Left renal pelvis (tissue), 4 donors: ENCODE measurements around the gene TMEM18. TPM values are rescaled to one million over a fixed set of nuclear protein-coding genes. Genes with fewer than 3 reads are reported as not detected.

Experiments used
- DNase-seq, 4 donors: peaks; one replicate each; pipeline ENCODE4 v3.0.0-alpha.2; 2013; ENCODE audit warnings: low read depth in 4 of 4, low spot score in 3 of 4
- polyA plus RNA-seq, 4 donors: library from polyadenylated mRNA; unstranded; fragments of 120-200 nt; gene quantifications; one replicate each; pipeline ENCODE4 v1.2.1, GENCODE V29; 2013; ENCODE audit not compliant: insufficient read length in 4 of 4

TMEM18 gene
- polyA plus RNA-seq, 4 donors = 50.1 to 60.8 (median 56.5) TPM

- DNase-seq = no peak
Observed at GRCh38 chr2:653645-654425, 23.4 kb downstream of the TMEM18 start.

DNA sequence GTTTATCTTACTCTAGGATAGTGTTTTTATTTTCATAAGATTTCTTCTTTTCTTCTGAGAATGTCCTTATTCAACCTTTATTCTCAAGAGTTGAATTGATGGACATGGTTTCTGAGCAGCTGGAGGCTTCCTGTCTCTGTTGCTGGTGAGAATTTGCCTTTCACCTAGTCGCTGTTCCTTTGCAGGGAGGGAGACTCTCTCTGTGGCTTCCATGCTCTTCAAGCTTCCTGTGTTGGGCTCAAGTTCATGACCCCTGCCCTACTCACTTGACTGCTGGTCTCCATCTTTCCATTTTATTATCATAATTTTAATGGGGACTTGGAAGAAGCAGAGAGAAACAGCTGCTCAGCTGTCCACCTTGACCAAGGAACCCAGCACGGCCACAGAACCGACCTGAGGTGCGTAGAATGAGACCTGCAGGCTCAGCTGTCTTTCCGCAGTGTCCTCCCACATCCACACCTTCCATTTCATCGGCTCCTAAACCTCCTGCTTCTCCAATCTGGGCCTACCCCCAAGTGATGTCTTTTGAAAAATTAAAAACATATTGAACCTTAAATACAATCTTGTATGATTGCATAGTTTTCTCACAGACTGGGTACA is 24.2 kb downstream of the TMEM18 start:
- no peak for DNase-seq

- DNase-seq = no peak
Observed at GRCh38 chr2:651951-652373, 25.2 kb downstream of the TMEM18 start.

DNA sequence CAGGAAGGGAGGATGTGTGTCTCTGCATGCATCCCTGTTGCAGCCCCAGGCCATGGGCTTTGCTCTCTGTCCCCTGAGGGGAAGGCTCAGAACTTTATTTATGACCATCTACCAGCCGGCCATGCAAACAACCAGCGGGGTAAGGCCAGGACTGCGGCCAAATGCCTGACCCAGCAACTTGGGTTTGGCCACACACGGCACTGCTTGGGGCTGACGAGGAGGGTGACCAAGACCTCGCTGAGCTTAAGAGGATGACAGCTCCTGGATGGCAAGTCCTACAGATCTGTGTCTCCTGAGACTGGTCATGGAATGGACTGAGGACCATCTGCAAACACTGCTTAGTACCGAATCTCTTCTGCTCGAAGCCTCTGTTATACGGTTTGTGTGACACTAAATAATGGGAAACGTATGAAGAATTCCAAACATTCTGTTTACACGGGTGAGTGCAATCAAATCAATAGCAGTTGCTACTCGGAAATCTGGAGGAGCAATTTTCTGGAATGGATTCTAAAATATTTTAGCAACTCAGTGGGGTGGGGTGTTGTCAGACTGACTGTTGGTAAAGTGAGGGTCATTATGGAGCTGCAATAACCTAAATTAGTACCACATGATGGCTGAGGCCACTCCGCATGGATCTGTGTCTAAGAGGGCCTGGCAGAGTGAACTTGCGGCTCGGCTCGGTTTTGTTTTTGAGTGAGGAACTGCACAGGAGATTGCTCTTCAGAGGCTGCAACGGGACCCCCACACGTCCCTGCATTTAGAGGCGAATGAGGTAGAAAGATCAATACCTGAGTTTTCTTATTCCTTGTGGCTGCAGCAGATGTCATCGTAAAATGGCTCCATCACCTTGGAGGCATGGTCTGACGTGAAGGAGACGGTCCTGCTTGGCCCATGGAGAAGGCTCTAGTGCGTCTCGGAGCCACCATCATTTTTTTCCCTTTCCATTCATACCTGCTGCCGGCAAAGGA is 26.6 kb downstream of the TMEM18 start:
- no peak for DNase-seq

- DNase-seq = no peak
Observed at GRCh38 chr2:649426-650342, 27.5 kb downstream of the TMEM18 start.

DNA sequence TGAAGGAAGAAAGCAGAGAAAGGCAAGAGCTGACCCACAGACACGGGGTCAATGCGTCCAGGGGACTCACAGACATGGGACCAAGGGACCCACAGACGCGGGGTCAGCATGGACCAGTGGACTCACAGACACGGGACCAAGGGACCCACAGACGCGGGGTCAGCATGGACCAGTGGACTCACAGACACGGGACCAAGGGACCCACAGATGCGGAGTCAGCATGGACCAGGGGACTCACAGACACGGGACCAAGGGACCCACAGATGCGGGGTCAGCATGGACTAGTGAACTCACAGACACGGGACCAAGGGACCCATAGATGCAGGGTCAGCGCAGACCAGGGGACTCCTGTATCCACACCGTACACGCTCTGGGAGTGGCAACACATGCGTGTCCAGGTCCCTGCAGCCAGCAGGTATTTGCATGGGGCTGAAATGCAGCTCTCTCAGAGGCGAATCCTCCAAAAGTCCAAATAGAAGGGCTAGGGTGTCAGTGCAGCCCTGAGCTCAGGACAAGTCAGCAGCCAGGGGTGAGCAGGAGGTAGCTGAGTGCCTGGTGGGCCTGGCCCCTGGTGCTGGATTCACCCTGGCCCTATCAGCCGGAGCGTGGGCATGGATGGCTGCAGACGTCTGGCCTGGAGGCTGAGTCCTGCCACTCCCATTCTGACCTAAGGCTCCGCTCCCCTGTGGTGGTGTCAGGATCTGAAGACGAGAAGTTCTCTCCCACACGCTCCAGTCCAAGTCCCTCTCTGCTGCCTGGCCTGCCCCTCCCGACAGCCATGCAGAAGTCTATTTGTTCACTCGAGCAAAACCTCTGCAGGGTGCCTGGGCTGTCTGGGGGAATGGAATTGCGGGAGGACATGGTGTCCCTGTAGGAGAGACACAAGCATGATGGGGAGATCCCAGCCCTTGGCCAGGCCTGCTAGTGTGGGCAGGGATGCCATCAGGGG is 28.5 kb downstream of the TMEM18 start:
- DNase-seq = no peak

DNA sequence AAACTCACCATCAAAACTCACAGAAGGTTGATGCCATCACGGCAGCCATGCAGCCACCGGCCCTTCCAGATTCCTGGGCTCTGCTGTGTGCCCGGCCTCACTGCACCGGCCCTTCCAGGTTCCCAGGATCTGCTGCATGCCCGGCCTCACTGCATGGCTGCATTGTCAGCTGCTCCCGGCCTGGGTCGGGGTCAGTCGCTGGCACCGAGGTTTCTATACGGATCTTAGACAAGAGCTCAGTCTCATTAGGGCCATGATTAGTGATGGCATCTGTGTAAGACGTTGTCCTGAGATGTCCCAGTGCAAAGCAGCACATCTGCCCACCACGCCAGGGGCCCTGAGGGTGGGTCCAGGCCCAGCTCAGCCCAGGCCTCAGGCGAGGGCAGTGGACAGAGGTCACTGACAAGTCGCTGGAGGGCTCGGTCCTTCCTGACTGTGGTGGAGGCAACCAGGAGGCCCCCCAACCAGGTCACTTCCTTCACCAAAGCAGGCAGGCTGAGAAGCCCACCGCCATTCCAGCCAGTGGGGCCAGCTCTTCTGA is 29.4 kb downstream of the TMEM18 start:
- DNase-seq = no peak

- no peak for DNase-seq
Observed at GRCh38 chr2:647003-647560, 30.1 kb downstream of the TMEM18 start.

- no peak for DNase-seq
Observed at GRCh38 chr2:644871-645270, 32.3 kb downstream of the TMEM18 start.

DNA sequence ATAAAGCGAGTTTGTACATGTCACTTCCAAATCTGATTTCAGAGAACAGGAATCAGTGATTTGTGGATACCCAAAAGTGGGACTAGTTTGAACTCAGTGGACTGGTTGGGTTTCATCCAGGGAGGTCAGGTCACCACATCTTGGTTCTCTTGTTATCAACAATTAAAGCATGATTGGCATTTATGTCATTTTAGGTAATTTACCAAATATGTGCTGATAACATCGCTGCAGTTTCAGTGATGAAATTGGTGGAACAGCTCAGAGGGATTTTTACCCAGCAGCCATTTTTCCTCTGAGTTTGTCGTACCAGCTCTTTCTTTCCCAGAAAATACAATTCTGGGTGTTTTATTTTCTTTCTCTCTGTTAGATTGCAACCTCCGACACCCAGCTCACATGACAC is 33.4 kb downstream of the TMEM18 start:
- no peak for DNase-seq

- DNase-seq = no peak
Observed at GRCh38 chr2:643334-643733, 33.9 kb downstream of the TMEM18 start.

DNA sequence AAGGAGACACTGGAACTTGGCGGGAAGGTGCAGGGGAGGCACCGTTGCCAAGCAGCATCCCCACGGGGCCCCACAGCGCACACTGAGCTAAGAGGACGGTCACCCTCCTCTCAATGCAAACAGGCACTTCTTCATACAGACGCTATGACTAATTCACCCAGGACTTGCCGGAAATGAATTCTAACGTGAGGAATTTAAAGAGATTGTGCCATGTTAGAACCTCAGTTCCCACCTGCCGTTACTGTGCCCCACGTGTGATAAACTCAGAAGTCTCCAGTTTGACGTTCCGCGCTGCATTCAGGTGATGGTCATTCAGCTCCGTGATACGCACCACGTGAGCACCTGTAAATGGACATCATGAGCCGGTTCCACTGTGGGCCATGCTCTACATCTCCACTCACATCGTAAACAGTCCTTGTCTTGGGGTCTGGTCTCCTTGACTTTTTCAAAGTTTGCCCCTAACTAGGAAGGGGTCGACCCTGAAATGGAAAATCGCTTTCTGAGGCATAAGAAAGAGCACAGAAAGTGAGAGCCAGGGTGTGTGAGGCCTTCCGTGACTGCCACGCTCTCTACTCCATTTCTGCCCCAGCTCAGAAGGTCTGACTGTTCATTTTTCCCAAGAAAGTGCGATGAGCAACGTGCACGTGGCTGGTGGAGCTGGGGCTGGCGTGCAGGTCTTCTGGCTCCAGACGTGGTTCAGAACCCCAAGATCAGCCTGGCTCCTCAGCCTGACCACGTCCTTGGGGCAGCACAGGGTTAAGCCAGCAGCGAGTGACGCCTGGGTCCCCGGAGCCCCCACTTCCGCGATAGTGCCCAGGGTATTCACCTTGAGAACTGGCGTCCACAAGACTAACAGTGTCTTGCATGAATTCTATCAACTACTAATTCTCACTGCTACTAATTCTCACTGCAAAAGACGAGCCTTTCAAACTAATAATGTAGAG is 35.1 kb downstream of the TMEM18 start:
- no peak for DNase-seq

GRCh38 chr2:641164-641871 is 35.9 kb downstream of the TMEM18 start:
- DNase-seq = no peak

DNA sequence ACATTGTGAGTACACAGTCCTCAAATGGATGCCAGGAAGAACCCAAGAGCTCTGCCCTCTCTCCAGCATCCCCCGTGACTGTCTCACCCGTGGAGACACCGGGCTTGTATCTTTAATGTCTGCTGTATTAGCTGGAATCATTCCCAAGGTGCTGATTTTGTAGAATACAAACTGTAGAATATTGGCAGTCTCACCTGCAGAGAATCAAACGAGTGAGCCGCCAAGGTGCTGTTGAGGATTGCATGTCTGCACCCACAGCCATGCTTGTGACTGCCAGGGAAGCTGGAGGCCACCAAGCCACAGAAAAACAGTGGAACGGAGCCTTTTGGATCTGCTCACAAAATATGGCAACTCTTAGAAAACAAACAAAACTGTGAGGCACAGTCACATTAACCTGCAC is 37.5 kb downstream of the TMEM18 start:
- no peak for DNase-seq

DNA sequence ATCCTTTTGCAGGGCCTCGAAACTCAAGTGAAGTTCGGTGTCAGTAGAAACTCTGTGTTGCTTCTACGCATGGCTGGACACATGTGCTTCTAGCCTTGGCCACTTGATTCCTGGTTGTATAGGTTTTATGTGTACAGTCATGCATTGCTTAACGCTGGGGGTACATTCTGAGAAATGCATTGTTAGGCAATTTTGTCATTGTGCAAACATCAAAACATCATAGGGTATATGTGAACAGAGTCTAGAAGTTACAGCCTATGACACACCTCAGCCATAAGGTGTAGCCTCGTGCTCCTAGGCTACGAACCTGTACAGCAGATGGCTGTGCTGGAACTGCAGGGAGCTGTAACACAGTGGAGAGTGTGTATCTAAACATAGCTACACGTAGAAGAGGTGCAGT is 39.4 kb downstream of the TMEM18 start:
- DNase-seq = no peak

DNA sequence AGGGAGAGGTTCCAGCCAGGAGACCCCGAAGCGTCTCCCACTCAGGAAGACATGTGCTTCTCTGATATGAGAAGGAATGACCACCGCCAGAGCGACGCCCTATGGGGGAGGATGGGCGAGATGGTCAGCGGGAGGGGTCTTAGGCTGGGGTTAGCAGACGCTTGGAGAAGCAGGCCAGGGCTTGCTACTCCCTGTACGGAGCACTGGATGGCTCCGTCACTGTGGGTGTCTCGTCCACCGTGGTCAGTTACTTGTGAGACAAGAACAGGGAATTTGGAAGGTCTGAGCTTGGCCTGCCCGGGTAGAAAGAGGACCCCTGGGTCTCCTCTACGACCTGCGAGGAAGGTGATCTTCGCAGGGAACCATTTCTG is 39.8 kb downstream of the TMEM18 start:
- DNase-seq = no peak
